GM04504 (cell line): ENCODE data around the gene KDR.

Experiments used
- DNase-seq: peaks from one replicate; pipeline ENCODE4 v3.0.0-alpha.2; 2012; ENCODE audit warnings: low read depth

Gene KDR

DNA sequence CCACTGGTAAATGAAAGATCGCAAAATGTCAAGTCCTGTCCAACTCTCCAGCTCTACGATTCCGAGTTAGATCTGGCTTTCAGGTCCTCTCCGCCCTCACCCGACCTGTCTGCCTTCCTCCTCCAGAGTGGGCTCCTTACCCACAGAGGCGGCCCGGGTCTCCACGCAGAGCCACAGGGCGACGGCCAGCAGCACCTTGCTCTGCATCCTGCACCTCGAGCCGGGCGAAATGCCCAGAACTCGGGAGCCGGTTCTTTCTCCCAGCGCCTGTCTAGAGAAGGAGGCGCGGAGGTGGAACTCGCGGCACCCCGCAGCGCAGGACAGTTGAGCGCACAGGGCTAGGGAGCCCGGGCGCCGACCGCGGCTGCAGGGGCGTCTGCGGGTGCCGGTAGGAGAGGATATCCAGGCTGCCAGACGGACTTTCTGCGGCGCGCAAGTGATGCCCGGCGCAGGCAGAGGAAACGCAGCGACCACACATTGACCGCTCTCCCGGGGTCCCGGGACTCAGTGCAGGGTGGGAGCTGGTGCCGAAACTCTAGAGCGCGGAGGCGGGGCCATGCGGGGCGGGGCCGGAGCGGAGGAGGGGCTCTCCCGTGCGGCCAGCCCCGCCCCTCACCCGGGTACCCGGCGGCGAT, at the start of gene KDR:
TSS of gene KDR (minus strand) at position 509 of the 635 bp plus-strand sequence. CDS start at position 207, 302 bp downstream.
- no peak for DNase-seq

DNA sequence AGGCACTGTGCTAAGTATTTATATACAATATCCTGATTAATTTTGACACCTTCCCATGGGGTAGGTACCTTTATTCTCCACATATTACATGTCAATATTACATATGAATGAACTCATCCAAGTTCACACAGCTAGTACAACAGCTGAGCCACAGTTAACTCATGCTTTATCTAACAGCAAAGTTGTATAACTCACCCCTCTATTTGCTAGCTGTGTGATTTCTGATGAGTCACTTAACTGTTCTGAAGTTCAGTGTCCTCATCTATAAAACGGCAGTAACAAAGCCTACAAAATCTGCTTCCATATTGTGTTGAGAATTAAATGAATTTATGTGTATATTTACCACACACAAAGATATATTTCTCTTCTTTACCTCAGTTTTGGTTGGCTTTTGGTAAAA, 48.2 kb upstream of the KDR start:
- no peak for DNase-seq

DNA sequence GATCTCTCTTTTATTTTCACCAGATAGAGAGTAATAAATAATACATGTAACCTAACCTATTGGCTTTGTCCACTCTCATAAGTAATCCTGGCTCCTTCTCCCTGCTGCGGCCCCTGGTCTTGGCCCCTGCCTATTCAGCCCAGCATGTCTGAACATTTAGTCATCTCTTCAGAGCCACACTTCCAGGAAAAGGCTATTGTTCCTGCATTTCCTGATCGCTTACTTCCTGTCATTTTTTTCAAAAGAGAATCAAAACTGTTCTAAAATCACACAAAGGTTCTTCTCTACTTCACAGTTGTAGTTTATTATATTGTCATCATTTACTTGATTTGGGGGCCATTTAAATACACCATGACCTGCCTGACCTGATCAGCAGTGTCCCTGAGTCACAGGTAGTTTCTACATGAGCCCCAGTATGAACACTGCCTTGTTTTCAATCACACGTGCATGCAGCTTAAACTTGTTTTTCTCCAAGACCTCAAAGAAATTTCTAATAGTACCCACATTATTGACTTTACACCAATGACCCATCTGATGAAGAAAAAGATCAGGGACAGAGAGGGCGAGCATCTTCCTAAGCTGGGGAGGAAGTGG, 47.4 kb upstream of the KDR start:
- no peak for DNase-seq

DNA sequence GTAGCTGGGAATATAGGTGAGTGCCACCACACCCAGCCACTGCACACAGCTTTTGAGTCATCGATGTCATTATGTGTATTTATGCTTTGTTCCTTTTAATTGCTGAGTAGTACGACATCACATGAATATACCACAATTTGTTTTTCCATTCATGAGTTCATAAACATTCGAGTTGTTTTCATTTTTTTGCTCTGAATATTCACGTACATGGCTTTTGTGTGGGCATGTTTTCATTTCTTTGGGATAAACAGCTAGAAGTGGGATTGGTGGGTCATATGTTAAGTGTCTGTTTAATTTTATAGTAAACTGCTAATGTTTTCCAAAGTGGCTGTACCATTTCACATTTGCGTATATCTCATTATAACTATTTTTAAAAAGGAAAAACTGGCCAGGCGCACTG, 45.1 kb upstream of the KDR start:
- no peak for DNase-seq

DNA sequence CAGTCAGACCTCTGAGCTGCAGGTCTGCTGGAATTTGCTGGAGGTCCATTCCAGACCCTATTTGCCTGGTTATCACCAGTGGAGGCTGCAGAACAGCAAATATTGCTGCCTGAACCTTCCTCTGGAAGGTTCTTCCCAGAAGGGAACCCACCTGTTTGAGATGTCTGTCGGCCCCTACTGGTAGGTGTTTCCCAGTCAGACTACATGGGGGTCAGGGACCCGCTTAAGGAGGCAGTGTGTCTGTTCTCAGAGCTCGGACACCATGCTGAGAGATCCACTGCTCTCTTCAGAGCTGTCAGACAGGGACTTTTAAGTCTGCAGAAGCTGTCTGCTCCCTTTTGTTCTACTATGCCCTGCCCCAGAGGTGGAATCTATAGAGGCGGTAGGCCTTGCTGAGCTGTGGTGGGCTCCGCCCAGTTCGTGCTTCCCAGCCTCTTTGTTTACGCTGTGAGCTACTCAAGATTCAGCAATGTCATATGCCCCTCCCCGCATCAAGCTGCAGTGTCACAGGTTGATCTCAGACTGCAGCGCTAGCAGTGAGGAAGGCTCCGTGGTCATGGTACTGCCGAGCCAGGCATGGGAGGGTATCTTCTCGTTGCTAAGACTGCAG, 44.1 kb upstream of the KDR start:
- DNase-seq = no peak

DNA sequence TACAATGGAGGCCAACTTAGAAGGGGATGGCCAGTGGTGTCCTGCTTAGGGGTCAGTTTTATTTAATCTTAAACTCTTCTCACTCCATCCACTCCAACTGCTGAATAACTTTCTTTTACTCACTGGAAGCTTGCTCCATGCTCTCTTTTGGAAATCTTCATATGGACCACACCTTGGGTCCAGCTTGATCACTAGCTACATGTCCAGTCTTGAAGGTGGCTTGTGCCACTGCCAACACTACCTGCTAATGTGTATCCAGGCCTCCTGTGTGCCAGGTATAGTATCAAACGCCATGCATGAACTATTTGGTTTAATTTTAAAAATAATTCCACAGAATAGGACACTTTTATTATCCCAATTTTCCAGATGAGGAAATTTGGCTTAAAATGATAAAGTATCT, 37.0 kb upstream of the KDR start:
- DNase-seq = no peak

DNA sequence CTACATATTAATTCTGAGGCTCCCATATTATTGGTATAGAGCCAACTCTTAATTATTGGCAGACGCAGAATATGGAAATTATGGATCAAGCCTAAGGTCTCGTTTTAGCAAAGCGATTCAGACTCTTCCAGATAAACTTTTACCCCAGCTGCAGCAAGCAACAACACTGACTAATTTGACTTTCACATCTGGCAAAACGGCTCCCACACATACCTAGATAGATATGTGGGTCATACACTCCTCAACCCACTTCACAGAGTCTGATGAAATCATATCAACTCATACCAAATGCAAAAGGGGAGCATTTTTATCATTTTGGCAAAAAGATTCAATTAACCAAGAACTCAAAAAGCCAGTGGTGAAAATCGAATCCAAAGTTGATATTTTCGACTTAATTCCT, 36.3 kb upstream of the KDR start:
- no peak for DNase-seq

DNA sequence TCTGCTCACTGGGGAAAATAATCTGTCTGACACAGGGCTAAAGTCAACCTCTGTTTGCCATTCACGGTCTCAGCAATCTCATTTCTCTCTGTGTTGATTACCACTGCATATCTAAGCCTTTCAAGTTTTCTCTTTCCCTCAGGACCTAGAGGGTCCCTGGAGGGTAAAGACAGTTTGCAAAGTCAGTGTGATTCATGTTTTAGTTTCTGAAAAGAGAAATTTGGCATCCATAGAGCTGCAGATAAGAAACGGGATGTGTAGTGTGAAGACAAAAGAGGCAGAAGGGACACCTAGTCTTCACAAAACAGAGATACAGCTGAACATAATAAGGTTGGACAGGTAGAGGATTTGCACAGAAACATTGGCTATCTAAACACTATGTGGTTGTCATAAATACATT, 34.5 kb upstream of the KDR start:
- DNase-seq = no peak

DNA sequence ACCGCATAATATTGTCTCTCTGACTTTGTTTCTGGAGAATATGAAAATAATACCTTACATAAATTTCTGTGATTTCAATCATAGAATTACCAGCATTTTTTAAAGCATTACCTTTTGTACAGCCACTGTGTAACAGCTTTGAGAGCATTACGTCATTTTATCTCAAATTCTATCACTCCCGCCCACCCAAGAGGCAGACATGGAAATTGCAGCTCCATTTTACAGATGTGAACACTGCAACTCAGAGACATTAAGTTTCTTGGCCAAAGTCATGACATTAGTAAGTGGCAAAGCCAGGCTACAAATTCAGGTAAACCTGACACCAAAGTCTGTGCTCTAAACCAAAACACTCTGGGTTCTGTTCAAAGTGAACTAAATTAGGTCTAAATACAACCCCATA, 33.6 kb upstream of the KDR start:
- DNase-seq = no peak

DNA sequence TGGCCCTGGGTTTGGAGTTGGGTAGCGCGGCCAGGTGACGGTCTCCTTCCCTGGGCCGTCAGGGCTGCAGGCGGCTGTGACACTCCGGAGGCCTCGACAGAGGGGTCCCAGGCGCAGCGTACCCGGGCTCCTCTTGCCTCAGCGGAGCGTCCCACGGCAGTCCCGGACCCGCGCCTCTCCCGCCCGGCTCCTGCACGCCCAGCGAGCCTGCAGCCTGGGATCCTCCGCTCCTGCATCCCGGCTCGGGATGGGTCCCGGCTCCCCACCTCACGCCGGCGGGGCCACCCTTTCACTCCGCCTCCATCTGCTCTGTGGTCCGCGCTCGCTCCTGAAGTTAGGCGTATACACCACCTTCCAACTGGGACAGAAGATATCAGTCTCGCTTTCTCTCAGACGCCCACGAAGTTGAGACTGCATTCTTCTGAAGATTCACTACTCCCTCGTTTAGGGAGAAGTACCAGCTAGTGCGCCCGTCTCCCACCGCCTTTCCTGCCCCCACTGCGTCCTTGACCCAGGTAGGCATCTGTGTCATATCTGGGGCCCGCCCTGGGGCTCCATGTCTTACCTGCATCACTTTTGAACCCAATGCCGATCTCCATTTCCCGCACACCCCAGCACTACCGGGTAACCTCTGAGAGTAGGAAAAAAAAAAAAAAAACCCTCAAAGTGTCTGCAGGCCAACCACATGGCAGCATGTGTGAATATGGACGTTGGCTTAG, 32.3 kb upstream of the KDR start:
- DNase-seq = no peak

DNA sequence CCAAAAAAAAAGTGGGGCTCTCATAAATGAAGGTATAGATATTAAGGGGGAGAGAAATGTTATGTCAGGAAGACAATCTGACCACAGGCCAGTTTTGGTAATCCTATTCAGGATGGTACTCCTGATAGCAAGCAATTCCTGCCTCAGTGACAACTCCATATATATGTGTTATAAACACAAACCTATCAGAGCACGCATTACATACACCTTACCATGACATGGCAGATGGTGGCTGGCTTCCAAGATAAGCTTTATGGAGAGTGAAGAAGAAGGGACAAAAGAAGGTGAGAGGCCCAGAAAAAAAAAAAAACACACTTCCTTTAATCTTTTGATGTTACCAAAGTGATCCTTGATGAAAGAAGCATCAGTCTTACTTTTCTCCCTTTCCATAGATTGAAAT, 29.5 kb upstream of the KDR start:
- DNase-seq = no peak

DNA sequence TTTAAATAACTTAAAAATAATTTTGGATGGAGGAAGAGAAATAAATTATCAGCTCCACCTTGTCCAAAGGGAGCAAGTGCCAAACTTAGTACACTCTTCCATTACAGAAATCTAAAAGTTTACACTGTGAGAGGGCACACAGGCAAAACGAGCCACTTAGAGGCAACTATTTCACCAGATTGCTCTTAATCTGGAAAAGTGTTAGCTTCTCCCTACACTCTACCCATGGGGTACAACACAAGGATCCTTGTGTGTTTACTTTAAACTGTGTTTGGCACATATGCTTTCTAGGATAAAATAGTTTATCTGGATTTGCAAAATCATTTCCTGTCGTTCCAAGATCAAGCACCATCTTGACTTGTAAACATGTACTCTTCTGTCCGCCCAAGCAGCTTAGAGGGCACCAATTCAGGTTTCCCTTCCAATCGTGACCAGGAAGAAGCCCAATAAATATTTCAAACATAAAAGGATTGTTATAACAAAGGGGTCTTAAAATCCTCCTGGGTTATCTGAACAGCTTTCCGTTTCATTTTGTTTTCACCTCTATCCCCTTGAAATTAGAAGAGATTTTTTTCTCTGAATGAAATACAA, 29.0 kb upstream of the KDR start:
- DNase-seq = no peak

DNA sequence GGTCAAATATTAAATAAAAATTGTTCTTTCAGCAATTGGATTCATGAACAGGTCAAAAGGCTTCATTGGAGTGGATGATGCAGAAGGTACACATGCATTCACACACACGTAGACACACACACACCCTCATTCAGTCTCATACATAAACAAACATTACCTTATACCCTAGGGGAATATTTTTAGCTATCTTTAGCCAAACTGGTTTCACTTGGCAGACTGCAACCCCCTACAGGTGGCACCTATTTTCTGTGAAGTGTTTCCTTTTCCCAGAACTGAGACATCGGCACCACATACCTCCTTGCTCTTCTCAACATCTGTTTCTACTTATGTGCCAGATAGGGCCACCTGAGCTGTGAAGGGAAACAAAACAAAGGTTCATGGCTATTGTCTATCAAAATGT, 18.5 kb upstream of the KDR start:
- DNase-seq = no peak

DNA sequence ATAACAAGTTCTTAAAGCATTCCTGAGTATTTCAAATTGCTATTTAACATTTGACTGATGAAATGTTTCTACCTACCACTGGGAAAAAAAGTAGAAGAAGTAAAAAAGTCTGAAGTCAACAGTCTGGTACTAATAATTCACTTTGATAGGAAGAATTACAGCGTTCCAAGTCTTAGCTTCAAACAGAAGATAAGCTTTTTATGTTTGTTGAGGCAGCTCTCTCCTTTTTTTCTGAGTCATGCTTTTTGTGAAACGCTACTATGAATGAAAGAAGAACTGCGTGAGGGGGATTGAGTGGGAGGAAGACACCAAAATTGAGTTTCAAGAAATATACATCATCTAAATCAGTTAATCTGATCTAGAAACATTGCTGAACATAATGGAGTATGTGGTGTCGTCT, 13.0 kb upstream of the KDR start:
- no peak for DNase-seq

DNA sequence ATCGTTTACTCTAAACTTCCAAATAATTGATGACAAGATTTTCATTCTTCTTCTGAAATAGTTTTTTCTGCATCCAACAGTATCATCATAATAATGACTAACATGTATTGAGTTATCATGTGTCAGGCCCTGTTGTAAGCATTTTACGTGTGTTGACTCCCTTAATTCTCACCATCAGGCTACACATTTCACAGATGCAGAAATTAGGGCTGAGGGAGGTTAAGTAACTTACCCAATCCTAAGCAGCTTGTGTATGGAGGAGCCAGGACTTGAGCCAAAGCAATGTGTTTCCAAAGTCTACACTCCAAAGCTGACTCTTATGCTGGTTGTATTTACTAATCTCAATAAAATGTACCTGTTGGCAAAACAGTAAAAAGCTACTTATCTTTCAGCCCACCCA, 11.2 kb upstream of the KDR start:
- no peak for DNase-seq

DNA sequence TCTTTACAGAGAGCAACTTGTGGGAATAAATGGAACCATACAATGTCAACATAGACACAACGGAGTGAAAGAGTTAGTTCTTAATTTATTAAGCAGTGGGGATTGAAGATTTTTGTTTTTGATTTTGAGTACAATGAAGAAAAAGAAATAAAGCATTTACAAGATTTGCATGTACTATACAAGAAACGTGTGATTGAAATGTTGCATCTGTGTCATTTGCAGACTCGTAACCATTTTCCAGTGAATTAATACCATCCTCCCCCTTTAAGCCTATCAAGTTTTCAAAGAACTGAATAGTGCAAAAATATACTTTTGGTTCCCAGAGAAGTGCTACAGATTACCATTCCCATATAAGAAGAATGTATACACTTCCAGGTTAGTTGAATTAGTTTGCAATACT, 8.6 kb upstream of the KDR start:
- no peak for DNase-seq

DNA sequence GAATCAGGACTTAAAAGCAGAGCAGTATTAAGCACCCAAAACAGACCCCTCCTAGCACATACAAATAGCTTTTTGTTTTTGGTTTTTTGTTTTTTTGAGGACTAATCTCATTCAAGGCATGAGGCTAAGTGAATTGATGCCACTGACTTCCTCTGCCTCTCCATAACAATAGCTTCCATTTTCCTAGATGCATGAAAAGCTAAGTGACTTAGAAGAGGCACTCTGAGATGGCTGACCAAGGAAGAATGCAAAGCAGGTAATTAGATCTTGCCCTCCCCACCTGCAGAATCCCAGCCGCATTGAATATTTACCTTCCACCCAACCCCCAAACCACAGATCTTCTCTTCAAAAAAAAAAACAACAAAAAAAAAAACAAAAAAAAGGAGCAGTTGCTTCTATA, 7.4 kb upstream of the KDR start:
- no peak for DNase-seq

DNA sequence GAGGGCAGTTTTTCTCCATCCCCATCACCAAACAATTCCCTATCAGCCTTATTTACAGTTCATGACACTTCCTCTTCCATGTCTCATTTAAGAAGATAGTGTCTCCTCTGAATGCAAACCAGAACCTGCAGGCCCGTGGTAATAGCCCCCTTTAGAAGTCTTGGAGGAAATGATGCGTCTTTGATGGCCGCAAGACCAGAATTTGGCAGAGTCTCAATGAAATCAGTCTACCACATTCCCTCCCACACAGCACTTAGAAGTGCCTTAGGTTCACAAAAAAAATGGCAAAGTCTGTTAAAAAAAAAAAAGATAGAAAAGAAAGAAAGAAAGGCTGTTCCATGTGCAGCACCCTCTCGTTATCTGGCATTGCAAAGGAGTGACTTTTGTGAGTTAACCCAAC, 2.1 kb upstream of the KDR start:
- no peak for DNase-seq

DNA sequence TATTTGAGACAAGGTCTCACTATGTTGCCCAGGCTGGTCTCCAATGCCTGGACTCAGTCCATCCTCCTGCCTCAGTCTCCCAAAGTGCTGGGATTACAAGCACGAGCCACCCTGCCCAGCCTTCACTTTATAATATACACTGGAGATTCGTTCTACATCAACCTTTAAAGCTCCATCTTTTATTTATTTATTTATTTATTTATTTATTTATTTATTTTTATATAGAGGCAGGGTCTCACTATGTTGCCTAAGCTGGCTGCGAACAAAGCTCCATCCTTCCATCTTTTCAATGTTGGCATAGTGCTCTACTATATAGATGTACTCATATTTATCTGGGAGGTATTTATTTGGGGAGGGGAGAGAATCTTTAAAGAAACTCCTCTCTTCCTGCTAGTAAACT, 1.7 kb upstream of the KDR start:
- DNase-seq = no peak

DNA sequence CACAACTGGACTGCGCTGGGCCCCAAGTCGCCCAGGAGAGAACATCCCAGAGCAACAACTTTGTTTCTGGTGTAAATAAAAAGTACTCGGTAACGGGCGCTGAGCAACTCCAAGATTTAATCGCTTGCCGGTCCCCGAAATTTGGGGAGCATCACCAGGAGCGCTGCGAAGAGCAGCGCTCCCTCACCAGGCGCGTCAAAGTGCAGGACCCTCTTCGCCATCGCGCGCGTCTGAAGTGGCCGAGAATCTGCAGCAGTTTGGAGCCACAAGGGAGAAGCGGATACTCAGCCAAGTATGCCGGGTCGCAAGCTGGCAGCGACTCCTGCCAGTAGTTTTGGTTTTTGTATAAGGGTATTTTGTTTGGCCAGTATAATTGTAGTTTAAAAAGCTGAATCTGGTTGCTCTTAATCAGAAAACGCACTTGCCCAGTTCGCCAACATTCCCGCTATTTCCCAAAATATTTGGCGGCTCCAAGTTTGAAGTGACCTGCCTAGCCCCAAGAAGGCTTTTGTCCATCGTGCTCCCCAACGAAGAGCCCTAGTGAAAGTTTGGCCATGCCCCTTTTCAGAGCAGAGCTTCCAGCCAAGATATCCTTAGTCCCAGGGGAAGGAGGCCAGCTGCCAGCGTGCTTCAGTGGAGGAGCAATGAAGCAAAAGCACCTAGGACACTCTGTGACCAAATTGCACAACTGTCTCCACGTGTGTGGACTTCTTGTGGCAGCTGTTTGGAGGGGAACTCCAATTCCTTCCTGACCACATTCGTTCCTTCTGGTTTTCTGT, 557 bp upstream of the KDR start:
- DNase-seq = no peak

DNA sequence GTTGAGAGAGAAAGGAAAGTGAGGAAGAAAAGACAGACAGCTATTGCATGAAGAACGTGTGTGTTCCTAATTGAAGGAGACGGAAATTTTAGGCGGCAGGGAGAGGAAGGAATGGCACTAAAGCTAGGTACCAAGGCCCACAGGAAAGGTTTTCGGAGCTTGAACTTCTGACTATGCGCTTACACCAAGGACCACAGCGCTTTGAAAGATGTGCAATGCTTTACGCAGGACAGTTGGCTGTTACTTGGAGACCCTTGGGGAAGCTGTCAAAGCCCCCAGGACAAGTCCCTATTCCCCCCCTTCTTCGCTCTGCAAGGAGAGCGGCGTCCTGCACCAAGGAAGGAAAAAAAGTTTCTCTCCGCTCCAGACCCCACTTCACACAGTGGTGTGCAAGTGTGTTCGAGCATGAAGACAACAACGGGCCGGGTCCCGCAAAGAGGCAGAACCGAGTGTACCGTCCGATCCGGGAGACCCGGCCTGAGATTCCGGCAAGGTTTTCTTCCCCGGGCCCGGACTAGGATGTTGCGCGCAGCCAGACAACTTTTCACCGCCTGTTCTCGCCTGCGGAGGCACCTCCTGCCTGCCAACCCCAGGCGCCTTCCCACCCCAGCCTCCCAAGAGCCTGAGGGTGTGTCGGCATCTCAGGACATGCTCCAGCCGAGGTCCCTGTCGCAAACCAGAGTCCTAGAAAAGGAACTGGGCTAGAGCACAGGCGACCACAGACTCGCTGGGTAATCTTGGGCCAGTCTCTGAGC, 896 bp downstream of the KDR start:
- DNase-seq = no peak
